Activated T-helper 1 cell treated with anti-CD3 and anti-CD28 coated beads, Interleukin-12 subunit alpha, Interleukin-12 subunit beta, Interleukin-2, Interleukin-4 antibody, amounts not matched to agents 30 ng/mL and 10 ng/mL and 1 ng/mL, durations not matched to agents 14 hours and 24 hours and 36 hours (primary cell): ENCODE data around the gene HDAC4. TPM values are rescaled to one million over a fixed set of nuclear protein-coding genes. Genes with fewer than 3 reads are reported as not detected.

Experiments
- DNase-seq: peaks from one replicate; pipeline ENCODE4 v3.0.0; 2021; ENCODE audit warnings: low spot score
- H3K27ac Mint-ChIP-seq: one replicate; pipeline ENCODE4 v1.8.0; 2021; ENCODE audit warnings: mild to moderate bottlenecking, mixed read lengths
- H3K27me3 Mint-ChIP-seq: one replicate; pipeline ENCODE4 v1.8.0; 2022; ENCODE audit warnings: mild to moderate bottlenecking, moderate library complexity, mixed read lengths; ENCODE audit not compliant: insufficient read depth
- H3K36me3 Mint-ChIP-seq: one replicate; pipeline ENCODE4 v1.8.0; 2021; ENCODE audit warnings: low read depth, mixed read lengths
- H3K4me1 Mint-ChIP-seq: one replicate; pipeline ENCODE4 v1.8.0; 2021; ENCODE audit warnings: low read depth, mixed read lengths
- H3K4me3 Mint-ChIP-seq: one replicate; pipeline ENCODE4 v1.8.0; 2021; ENCODE audit warnings: mild to moderate bottlenecking, moderate library complexity, mixed read lengths
- H3K9me3 Mint-ChIP-seq: one replicate; pipeline ENCODE4 v1.8.0; 2021; ENCODE audit warnings: mixed read lengths
- intact Hi-C: fragments of 100-400 bp; cut with micrococcal nuclease; formaldehyde crosslinking; loops from one replicate; pipeline ENCODE4 v1.15.1; 2024
- total RNA-seq: library from RNA; stranded (reverse); gene quantifications from 2 replicates; pipeline ENCODE4 v1.2.3, GENCODE V29; 2022

Gene HDAC4
- total RNA-seq, 1 donor from 2014 or later = 41.3 TPM

DNA sequence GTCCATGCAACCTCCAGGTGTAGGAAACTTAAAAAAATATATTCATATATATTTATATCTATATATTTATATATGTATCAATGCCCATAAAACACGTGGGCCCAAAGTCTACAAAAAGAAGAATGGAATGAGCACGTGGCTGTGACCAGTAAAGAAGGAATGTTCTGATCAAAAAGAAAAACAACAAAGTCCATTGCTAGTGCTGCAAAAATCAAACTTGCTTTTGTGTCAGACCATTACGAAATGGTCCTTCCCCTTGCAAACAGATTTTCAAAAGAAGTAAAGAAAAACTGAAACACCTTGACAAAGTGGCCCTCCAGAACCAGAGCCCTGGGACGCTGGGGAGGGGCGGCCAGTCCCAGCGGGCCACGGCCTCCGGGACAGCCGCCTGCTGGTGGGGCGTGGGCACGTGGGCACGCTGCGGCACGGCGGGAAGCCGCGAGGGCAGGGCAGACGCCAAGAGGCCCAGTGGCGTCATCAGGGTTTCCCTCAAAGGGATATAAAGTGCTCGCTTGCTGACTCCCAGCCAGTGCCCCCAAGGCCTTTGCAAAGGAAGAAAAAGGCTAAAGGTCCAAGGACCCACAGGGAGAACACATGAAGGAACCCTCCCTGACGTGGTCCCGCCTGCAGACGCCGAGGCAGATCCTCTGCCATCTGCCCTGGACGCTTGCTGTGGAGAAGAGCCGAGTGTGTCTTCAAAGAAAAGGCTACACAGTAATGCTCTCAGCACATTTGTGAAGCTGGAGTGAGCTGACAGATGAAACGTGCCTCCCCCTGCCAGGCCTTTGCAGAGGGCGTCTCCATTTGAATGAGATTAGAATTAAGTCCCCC lies 351.2 kb downstream of the HDAC4 start:
- Mint-ChIP-seq H3K27me3 (peaks cover 2% of the 10 kb centered on the region), H3K27ac (no peak overlapping the region), H3K9me3 (no peaks in the 10 kb centered on the region), H3K4me3 (no peak overlapping the region), H3K36me3 (peaks cover 5% of the 10 kb centered on the region), H3K4me1 (no peaks in the 10 kb centered on the region)
- no peak for DNase-seq
- intact Hi-C loops = no loop called here

- H3K36me3 Mint-ChIP-seq = peaks cover 5% of the 10 kb centered on the region
- H3K9me3 Mint-ChIP-seq = no peaks in the 10 kb centered on the region
- no peaks in the 10 kb centered on the region for H3K4me1 Mint-ChIP-seq
- H3K27ac Mint-ChIP-seq = no peak overlapping the region
- intact Hi-C loops = no loop called here
- H3K27me3 Mint-ChIP-seq = peaks cover 2% of the 10 kb centered on the region
- no peak overlapping the region for H3K4me3 Mint-ChIP-seq
- no peak for DNase-seq
These were observed 352.1 kb downstream of the HDAC4 start for GRCh38 chr2:239048736-239049135.

- H3K27me3 Mint-ChIP-seq = peaks cover 2% of the 10 kb centered on the region
- no peaks in the 10 kb centered on the region for H3K9me3 Mint-ChIP-seq
- H3K27ac Mint-ChIP-seq = no peak overlapping the region
- H3K4me1 Mint-ChIP-seq = no peaks in the 10 kb centered on the region
- no peak overlapping the region for H3K4me3 Mint-ChIP-seq
- intact Hi-C loops = no loop called here
- H3K36me3 Mint-ChIP-seq = peaks cover 4% of the 10 kb centered on the region
- no peak for DNase-seq
These were observed 353.0 kb downstream of the HDAC4 start for GRCh38 chr2:239047861-239048260.

DNA sequence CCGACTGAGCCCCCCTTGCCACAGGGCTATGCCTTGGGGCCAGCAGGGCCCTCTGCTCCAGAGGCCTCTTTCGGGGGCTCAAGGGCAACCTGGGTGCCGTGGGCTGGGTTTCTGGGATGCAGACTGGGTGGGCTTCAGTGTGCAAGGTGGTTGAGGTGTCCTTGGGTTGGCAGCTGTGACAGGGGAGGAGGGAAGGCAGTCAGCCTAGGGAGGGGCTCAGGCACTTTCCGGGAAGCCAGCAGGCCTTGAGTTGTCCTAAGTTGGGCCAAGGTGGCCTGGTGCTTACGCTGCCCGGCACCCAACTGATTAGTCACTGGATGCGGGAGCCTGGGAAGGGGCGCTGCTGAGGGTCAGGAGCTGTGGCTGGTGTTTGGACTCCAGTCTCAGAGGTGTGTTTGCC lies 353.4 kb downstream of the HDAC4 start:
- no peaks in the 10 kb centered on the region for H3K9me3 Mint-ChIP-seq
- no peak overlapping the region for H3K27ac Mint-ChIP-seq
- no peak for DNase-seq
- H3K4me3 Mint-ChIP-seq = no peak overlapping the region
- intact Hi-C loops = no loop called here
- peaks cover 2% of the 10 kb centered on the region for H3K36me3 Mint-ChIP-seq
- H3K4me1 Mint-ChIP-seq = no peaks in the 10 kb centered on the region
- H3K27me3 Mint-ChIP-seq = peaks cover 2% of the 10 kb centered on the region

DNA sequence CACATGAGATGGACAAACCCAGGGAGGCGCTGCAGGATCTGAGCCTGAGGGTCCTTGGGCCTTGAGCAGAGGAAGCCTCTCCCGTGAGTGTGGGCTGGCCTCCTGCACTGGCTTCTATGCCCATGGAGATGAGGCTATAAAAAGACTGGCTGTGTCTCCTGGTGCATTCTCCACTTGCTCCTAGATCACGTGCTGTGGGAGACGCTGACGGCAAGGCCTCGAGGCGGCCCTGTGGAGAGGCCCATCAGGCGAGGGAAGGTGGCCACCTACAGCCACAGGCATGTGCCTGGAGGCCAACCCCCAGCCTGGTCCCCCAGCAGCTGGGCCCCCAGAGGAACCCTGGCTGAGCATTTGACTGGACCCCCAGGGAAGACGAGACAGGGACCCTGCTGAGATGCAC lies 354.0 kb downstream of the HDAC4 start:
- no peaks in the 10 kb centered on the region for H3K9me3 Mint-ChIP-seq
- H3K36me3 Mint-ChIP-seq = no peaks in the 10 kb centered on the region
- H3K4me3 Mint-ChIP-seq = no peak overlapping the region
- no peak for DNase-seq
- intact Hi-C loops = no loop called here
- no peaks in the 10 kb centered on the region for H3K4me1 Mint-ChIP-seq
- no peak overlapping the region for H3K27ac Mint-ChIP-seq
- H3K27me3 Mint-ChIP-seq = peaks cover 2% of the 10 kb centered on the region

- intact Hi-C loops = no loop called here
- H3K9me3 Mint-ChIP-seq = no peaks in the 10 kb centered on the region
- no peak overlapping the region for H3K27ac Mint-ChIP-seq
- no peak overlapping the region for H3K4me3 Mint-ChIP-seq
- peaks cover 5% of the 10 kb centered on the region for H3K27me3 Mint-ChIP-seq
- no peaks in the 10 kb centered on the region for H3K36me3 Mint-ChIP-seq
- no peaks in the 10 kb centered on the region for H3K4me1 Mint-ChIP-seq
- DNase-seq = no peak
These were observed 356.5 kb downstream of the HDAC4 start for GRCh38 chr2:239044336-239044735.

GRCh38 chr2:239043326-239043725 lies 357.5 kb downstream of the HDAC4 start:
- Mint-ChIP-seq H3K9me3 (no peaks in the 10 kb centered on the region), H3K4me1 (no peaks in the 10 kb centered on the region), H3K36me3 (no peaks in the 10 kb centered on the region), H3K4me3 (no peak overlapping the region), H3K27ac (no peak overlapping the region), H3K27me3 (peaks cover 5% of the 10 kb centered on the region)
- no peak for DNase-seq
- intact Hi-C loops = no loop called here

GRCh38 chr2:239042551-239043320 lies 358.1 kb downstream of the HDAC4 start:
- H3K4me3 Mint-ChIP-seq = no peak overlapping the region
- H3K36me3 Mint-ChIP-seq = no peaks in the 10 kb centered on the region
- H3K27me3 Mint-ChIP-seq = peaks cover 5% of the 10 kb centered on the region
- H3K9me3 Mint-ChIP-seq = no peaks in the 10 kb centered on the region
- DNase-seq = no peak
- no peaks in the 10 kb centered on the region for H3K4me1 Mint-ChIP-seq
- intact Hi-C loops = no loop called here
- no peak overlapping the region for H3K27ac Mint-ChIP-seq

- no peak overlapping the region for H3K27ac Mint-ChIP-seq
- H3K36me3 Mint-ChIP-seq = no peaks in the 10 kb centered on the region
- peaks cover 5% of the 10 kb centered on the region for H3K27me3 Mint-ChIP-seq
- no peaks in the 10 kb centered on the region for H3K4me1 Mint-ChIP-seq
- no peak for DNase-seq
- intact Hi-C loops = no loop called here
- no peaks in the 10 kb centered on the region for H3K9me3 Mint-ChIP-seq
- H3K4me3 Mint-ChIP-seq = no peak overlapping the region
These were observed 358.8 kb downstream of the HDAC4 start for GRCh38 chr2:239042046-239042445.

DNA sequence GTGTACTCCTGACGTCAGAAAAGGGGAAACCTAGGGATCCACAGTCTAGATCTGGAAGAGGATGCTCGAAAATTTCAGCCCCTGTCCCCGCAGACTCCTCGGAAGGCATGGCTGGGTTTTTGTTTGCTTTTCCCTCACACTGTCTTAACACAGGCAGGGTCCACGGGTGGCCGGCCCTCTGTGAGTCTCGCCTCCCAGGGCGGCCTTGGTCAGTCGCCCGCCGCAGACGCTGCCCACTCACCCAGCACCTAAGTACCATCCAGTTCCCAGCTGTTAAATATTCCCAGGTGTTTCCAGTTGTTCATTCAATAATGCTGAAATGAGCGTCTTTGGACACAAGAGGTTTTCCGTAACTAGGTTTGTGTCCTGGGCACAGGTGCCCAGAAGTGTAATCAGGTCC lies 359.8 kb downstream of the HDAC4 start:
- no peak overlapping the region for H3K4me3 Mint-ChIP-seq
- intact Hi-C loops = no loop called here
- peaks cover 7% of the 10 kb centered on the region for H3K27me3 Mint-ChIP-seq

GRCh38 chr2:239040152-239040761 lies 360.6 kb downstream of the HDAC4 start:
- Mint-ChIP-seq H3K36me3 (no peaks in the 10 kb centered on the region), H3K27ac (no peak overlapping the region), H3K27me3 (peaks cover 6% of the 10 kb centered on the region), H3K4me1 (no peaks in the 10 kb centered on the region), H3K4me3 (no peak overlapping the region), H3K9me3 (no peaks in the 10 kb centered on the region)
- intact Hi-C loops = no loop called here
- DNase-seq = no peak

More for the DNA sequence above, 359.8 kb downstream of the HDAC4 start:
- no peak overlapping the region for H3K27ac Mint-ChIP-seq
- no peaks in the 10 kb centered on the region for H3K9me3 Mint-ChIP-seq
- no peaks in the 10 kb centered on the region for H3K36me3 Mint-ChIP-seq
- no peak for DNase-seq
- H3K4me1 Mint-ChIP-seq = no peaks in the 10 kb centered on the region

DNA sequence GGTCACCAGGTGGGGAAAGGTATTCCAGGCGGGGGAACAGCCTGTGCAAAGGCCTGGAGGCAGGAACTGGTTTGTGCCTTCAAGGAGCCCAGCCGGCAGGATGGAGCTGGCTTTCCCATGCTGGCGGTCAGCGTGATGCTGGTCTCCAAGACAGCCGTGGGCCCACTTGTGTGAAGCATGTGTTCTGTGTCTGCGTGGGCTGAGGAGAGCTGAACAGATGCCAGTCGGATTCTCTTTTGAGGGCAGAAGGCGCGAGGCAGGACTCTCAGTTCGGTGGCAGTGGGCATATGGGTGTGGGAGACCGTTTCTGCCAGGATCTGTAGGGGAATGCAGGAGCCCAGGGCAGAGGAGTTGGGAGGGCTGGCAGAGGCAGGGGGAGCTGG lies 361.4 kb downstream of the HDAC4 start:
- peaks cover 6% of the 10 kb centered on the region for H3K27me3 Mint-ChIP-seq
- intact Hi-C loops = loop anchor here (5.0 to 10.0 kb wide), 2 partner anchors 225 to 608 kb away; no protein-coding TSS in a partner anchor
- H3K4me1 Mint-ChIP-seq = no peaks in the 10 kb centered on the region
- H3K9me3 Mint-ChIP-seq = no peaks in the 10 kb centered on the region
- no peak overlapping the region for H3K4me3 Mint-ChIP-seq
- no peak for DNase-seq
- H3K27ac Mint-ChIP-seq = no peak overlapping the region
- H3K36me3 Mint-ChIP-seq = no peaks in the 10 kb centered on the region
